ENCODE results near the gene OLR1.

OLR1 gene

GRCh38 chr12:10151621-10152020 is 20.3 kb downstream of the OLR1 start:
- no peak for DNase-seq

- no peak for DNase-seq
Measured at GRCh38 chr12:10147714-10148403, 24.1 kb downstream of the OLR1 start.

GRCh38 chr12:10142976-10143589 is 28.8 kb downstream of the OLR1 start:
- peak; percentile 44 for DNase-seq

- peak; percentile 25 for DNase-seq
Measured at GRCh38 chr12:10140001-10140400, 31.9 kb downstream of the OLR1 start.

GRCh38 chr12:10136637-10137205 is 35.2 kb downstream of the OLR1 start:
- DNase-seq = no peak

- DNase-seq = no peak
Measured at GRCh38 chr12:10135126-10135525, 36.8 kb downstream of the OLR1 start.

- DNase-seq = no peak
Measured at GRCh38 chr12:10132850-10133370, 39.0 kb downstream of the OLR1 start.

- DNase-seq = no peak
Measured at GRCh38 chr12:10131111-10131690, 40.7 kb downstream of the OLR1 start.

- no peak for DNase-seq
Measured at GRCh38 chr12:10130042-10130441, 41.9 kb downstream of the OLR1 start, which contains the start of gene CLEC7A. CLEC7A (minus strand) TSS chr12:10130199; CDS start chr12:10130082, 117 bp downstream.

GRCh38 chr12:10128687-10129086 is 43.2 kb downstream of the OLR1 start:
- DNase-seq = no peak

- DNase-seq = no peak
Measured at GRCh38 chr12:10126413-10126812, 45.5 kb downstream of the OLR1 start.

GRCh38 chr12:10122689-10123088 is 49.2 kb downstream of the OLR1 start:
- no peak for DNase-seq

GRCh38 chr12:10121278-10121677 is 50.7 kb downstream of the OLR1 start:
- DNase-seq = no peak

GRCh38 chr12:10119066-10119465 is 52.9 kb downstream of the OLR1 start:
- DNase-seq = peak; percentile 13

- DNase-seq = no peak
Measured at GRCh38 chr12:10115890-10116289, 56.0 kb downstream of the OLR1 start.

GRCh38 chr12:10115311-10115710 is 56.6 kb downstream of the OLR1 start:
- DNase-seq = no peak

GRCh38 chr12:10113920-10114319 is 58.0 kb downstream of the OLR1 start:
- DNase-seq = no peak

- DNase-seq = no peak
Measured at GRCh38 chr12:10113075-10113474, 58.9 kb downstream of the OLR1 start.

- DNase-seq = no peak
Measured at GRCh38 chr12:10111451-10111850, 60.5 kb downstream of the OLR1 start.

GRCh38 chr12:10110256-10110844 is 61.6 kb downstream of the OLR1 start:
- DNase-seq = no peak
